HG03442 (cell line): ENCODE data around the gene FGF11.
"Not testable (repeated sequence)": the region's sequence is repeated elsewhere in the genome, so short reads cannot be mapped to it uniquely, and the experiment has no call there.

Source experiments
- ATAC-seq: cut with Tn5 transposase; IDR thresholded peaks from one replicate; pipeline ENCODE4 v1.9.1; 2021; ENCODE audit warnings: mild to moderate bottlenecking, moderate library complexity; ENCODE audit not compliant: unreplicated experiment

The FGF11 gene

GRCh38 chr17:7478276-7479212 lies 39.2 kb downstream of the FGF11 start:
- ATAC-seq, result no peak

- ATAC-seq, result no peak
These were observed 40.1 kb downstream of the FGF11 start, which contains the start of gene ZBTB4 for GRCh38 chr17:7479213-7480088. TSS of gene ZBTB4 (minus strand) at chr17:7479631. CDS start at chr17:7466801, 12,830 bp downstream.

- no peak for ATAC-seq
These were observed 40.7 kb downstream of the FGF11 start for GRCh38 chr17:7480089-7480384.

- ATAC-seq, result not testable (repeated sequence)
These were observed 42.0 kb downstream of the FGF11 start, which contains the start of gene SLC35G6 for GRCh38 chr17:7481275-7481674. TSS of gene SLC35G6 (plus strand) at chr17:7481446. CDS start at chr17:7481517, 71 bp downstream.

GRCh38 chr17:7481842-7482741 lies 42.8 kb downstream of the FGF11 start:
- ATAC-seq, result not testable (repeated sequence)

- not testable (repeated sequence) for ATAC-seq
These were observed 43.4 kb downstream of the FGF11 start for GRCh38 chr17:7482742-7483088.

- peak; percentile 35 for ATAC-seq
These were observed 44.1 kb downstream of the FGF11 start for GRCh38 chr17:7483255-7484066.

GRCh38 chr17:7484067-7484918 lies 45.0 kb downstream of the FGF11 start, which contains the start of gene POLR2A:
TSS of gene POLR2A (plus strand) at chr17:7484366.
- peak; percentile 57 for ATAC-seq

- no peak for ATAC-seq
These were observed 45.6 kb downstream of the FGF11 start for GRCh38 chr17:7484919-7485377.

- no peak for ATAC-seq
These were observed 46.9 kb downstream of the FGF11 start for GRCh38 chr17:7486181-7486580.

- no peak for ATAC-seq
These were observed 50.8 kb downstream of the FGF11 start for GRCh38 chr17:7490144-7490543.

GRCh38 chr17:7491583-7491982 lies 52.3 kb downstream of the FGF11 start:
- ATAC-seq, result no peak

GRCh38 chr17:7493941-7494340 lies 54.6 kb downstream of the FGF11 start:
- ATAC-seq, result no peak
